ENCODE measurements around the gene TMEM88.
A peak's percentile ranks its signal among the peaks of the same experiment; 100 is the strongest.

The TMEM88 gene

GRCh38 chr17:7845359-7846062 lies 9.4 kb upstream of the TMEM88 start:
- H3K4me3 Mint-ChIP-seq, result peak overlapping the region; percentile 91
- H3K4me1 Mint-ChIP-seq, result peaks cover 44% of the 10 kb centered on the region
- H3K27ac Mint-ChIP-seq, result peak overlapping the region; percentile 99
- H3K27me3 Mint-ChIP-seq, result no peaks in the 10 kb centered on the region
- H3K36me3 Mint-ChIP-seq (ENCODE audit: low read depth), result peaks cover 26% of the 10 kb centered on the region
- H3K9me3 Mint-ChIP-seq, result no peaks in the 10 kb centered on the region
- DNase-seq, result no peak
- ATAC-seq, result no peak

GRCh38 chr17:7846063-7846735 lies 8.7 kb upstream of the TMEM88 start:
- H3K27ac Mint-ChIP-seq, result peak overlapping the region; percentile 82
- H3K4me1 Mint-ChIP-seq, result peaks cover 44% of the 10 kb centered on the region
- H3K36me3 Mint-ChIP-seq (ENCODE audit: low read depth), result peaks cover 30% of the 10 kb centered on the region
- no peaks in the 10 kb centered on the region for H3K27me3 Mint-ChIP-seq
- H3K9me3 Mint-ChIP-seq, result no peaks in the 10 kb centered on the region
- DNase-seq (no peak), ATAC-seq (no peak)
- peak overlapping the region; percentile 91 for H3K4me3 Mint-ChIP-seq

GRCh38 chr17:7846765-7847661 lies 7.9 kb upstream of the TMEM88 start:
- Mint-ChIP-seq H3K36me3 (ENCODE audit: low read depth) (peaks cover 35% of the 10 kb centered on the region), H3K27ac (peak overlapping the region; percentile 60), H3K4me3 (peak overlapping the region; percentile 91), H3K4me1 (peaks cover 48% of the 10 kb centered on the region), H3K27me3 (no peaks in the 10 kb centered on the region), H3K9me3 (no peaks in the 10 kb centered on the region)
- DNase-seq (no peak), ATAC-seq (no peak)

- no peak for DNase-seq
- H3K9me3 Mint-ChIP-seq, result no peaks in the 10 kb centered on the region
- no peaks in the 10 kb centered on the region for H3K27me3 Mint-ChIP-seq
- no peak overlapping the region for H3K4me3 Mint-ChIP-seq
- ATAC-seq, result no peak
- peaks cover 45% of the 10 kb centered on the region for H3K36me3 Mint-ChIP-seq (ENCODE audit: low read depth)
- H3K27ac Mint-ChIP-seq, result no peak overlapping the region
- H3K4me1 Mint-ChIP-seq, result peaks cover 54% of the 10 kb centered on the region
Measured at GRCh38 chr17:7848131-7848579, 6.7 kb upstream of the TMEM88 start.

- H3K4me1 Mint-ChIP-seq, result peaks cover 53% of the 10 kb centered on the region
- H3K27ac Mint-ChIP-seq, result no peak overlapping the region
- ATAC-seq (no peak), DNase-seq (no peak)
- no peak overlapping the region for H3K4me3 Mint-ChIP-seq
- H3K9me3 Mint-ChIP-seq, result no peaks in the 10 kb centered on the region
- peaks cover 46% of the 10 kb centered on the region for H3K36me3 Mint-ChIP-seq (ENCODE audit: low read depth)
- no peaks in the 10 kb centered on the region for H3K27me3 Mint-ChIP-seq
Measured at GRCh38 chr17:7848739-7849129, 6.1 kb upstream of the TMEM88 start.

- Mint-ChIP-seq H3K36me3 (ENCODE audit: low read depth) (peaks cover 48% of the 10 kb centered on the region), H3K27me3 (no peaks in the 10 kb centered on the region), H3K9me3 (no peaks in the 10 kb centered on the region), H3K4me3 (peak overlapping the region; percentile 43), H3K27ac (no peak overlapping the region), H3K4me1 (peaks cover 55% of the 10 kb centered on the region)
- no peak for ATAC-seq
- no peak for DNase-seq
Measured at GRCh38 chr17:7849130-7849750, 5.6 kb upstream of the TMEM88 start.

GRCh38 chr17:7849751-7850504 lies 4.9 kb upstream of the TMEM88 start:
- peaks cover 53% of the 10 kb centered on the region for H3K4me1 Mint-ChIP-seq
- peaks cover 48% of the 10 kb centered on the region for H3K36me3 Mint-ChIP-seq (ENCODE audit: low read depth)
- peak overlapping the region; percentile 46 for H3K27ac Mint-ChIP-seq
- ATAC-seq, result no peak
- DNase-seq, result no peak
- H3K27me3 Mint-ChIP-seq, result no peaks in the 10 kb centered on the region
- peak overlapping the region; percentile 43 for H3K4me3 Mint-ChIP-seq
- no peaks in the 10 kb centered on the region for H3K9me3 Mint-ChIP-seq

- peaks cover 48% of the 10 kb centered on the region for H3K36me3 Mint-ChIP-seq (ENCODE audit: low read depth)
- DNase-seq (no peak), ATAC-seq (peak; percentile 3)
- H3K9me3 Mint-ChIP-seq, result no peaks in the 10 kb centered on the region
- H3K4me3 Mint-ChIP-seq, result peak overlapping the region; percentile 74
- peak overlapping the region; percentile 70 for H3K27ac Mint-ChIP-seq
- H3K4me1 Mint-ChIP-seq, result peaks cover 53% of the 10 kb centered on the region
- H3K27me3 Mint-ChIP-seq, result no peaks in the 10 kb centered on the region
Measured at GRCh38 chr17:7850701-7851437, 4.0 kb upstream of the TMEM88 start.

GRCh38 chr17:7851438-7852261 lies 3.2 kb upstream of the TMEM88 start:
- H3K9me3 Mint-ChIP-seq, result no peaks in the 10 kb centered on the region
- peaks cover 46% of the 10 kb centered on the region for H3K36me3 Mint-ChIP-seq (ENCODE audit: low read depth)
- DNase-seq (peak; percentile 96), ATAC-seq (peak; percentile 80)
- H3K27ac Mint-ChIP-seq, result peak overlapping the region; percentile 70
- H3K27me3 Mint-ChIP-seq, result no peaks in the 10 kb centered on the region
- H3K4me1 Mint-ChIP-seq, result peaks cover 46% of the 10 kb centered on the region
- peak overlapping the region; percentile 74 for H3K4me3 Mint-ChIP-seq

- ATAC-seq, result no peak
- Mint-ChIP-seq H3K4me1 (peaks cover 43% of the 10 kb centered on the region), H3K9me3 (no peaks in the 10 kb centered on the region), H3K27me3 (no peaks in the 10 kb centered on the region), H3K4me3 (peak overlapping the region; percentile 74), H3K36me3 (ENCODE audit: low read depth) (peaks cover 44% of the 10 kb centered on the region), H3K27ac (peak overlapping the region; percentile 56)
- DNase-seq, result no peak
Measured at GRCh38 chr17:7852262-7852670, 2.6 kb upstream of the TMEM88 start.

GRCh38 chr17:7852919-7853690 lies 1.8 kb upstream of the TMEM88 start:
- peaks cover 43% of the 10 kb centered on the region for H3K36me3 Mint-ChIP-seq (ENCODE audit: low read depth)
- no peaks in the 10 kb centered on the region for H3K27me3 Mint-ChIP-seq
- H3K4me1 Mint-ChIP-seq, result peaks cover 42% of the 10 kb centered on the region
- no peak overlapping the region for H3K4me3 Mint-ChIP-seq
- no peak for ATAC-seq
- H3K27ac Mint-ChIP-seq, result no peak overlapping the region
- no peaks in the 10 kb centered on the region for H3K9me3 Mint-ChIP-seq
- DNase-seq, result no peak

GRCh38 chr17:7853691-7854038 lies 1.2 kb upstream of the TMEM88 start:
- DNase-seq (no peak), ATAC-seq (no peak)
- Mint-ChIP-seq H3K9me3 (no peaks in the 10 kb centered on the region), H3K27ac (no peak overlapping the region), H3K4me1 (peaks cover 39% of the 10 kb centered on the region), H3K4me3 (no peak overlapping the region), H3K27me3 (no peaks in the 10 kb centered on the region), H3K36me3 (ENCODE audit: low read depth) (peaks cover 41% of the 10 kb centered on the region)

Measured in activated naive CD8-positive, alpha-beta T cell treated with anti-CD3 and anti-CD28 coated beads, Interleukin-2, amount 50 U/mL, for 24 hours (primary cell).